Measurements from ENCODE around the gene PIEZO1. TPM values are rescaled to one million over a fixed set of nuclear protein-coding genes. Genes with fewer than 3 reads are reported as not detected.

PIEZO1 gene
- total and polyA plus RNA-seq, 2 donors (not counting 1 experiment from before 2014, with no cell fraction given) = 94.5 to 313 TPM

DNA sequence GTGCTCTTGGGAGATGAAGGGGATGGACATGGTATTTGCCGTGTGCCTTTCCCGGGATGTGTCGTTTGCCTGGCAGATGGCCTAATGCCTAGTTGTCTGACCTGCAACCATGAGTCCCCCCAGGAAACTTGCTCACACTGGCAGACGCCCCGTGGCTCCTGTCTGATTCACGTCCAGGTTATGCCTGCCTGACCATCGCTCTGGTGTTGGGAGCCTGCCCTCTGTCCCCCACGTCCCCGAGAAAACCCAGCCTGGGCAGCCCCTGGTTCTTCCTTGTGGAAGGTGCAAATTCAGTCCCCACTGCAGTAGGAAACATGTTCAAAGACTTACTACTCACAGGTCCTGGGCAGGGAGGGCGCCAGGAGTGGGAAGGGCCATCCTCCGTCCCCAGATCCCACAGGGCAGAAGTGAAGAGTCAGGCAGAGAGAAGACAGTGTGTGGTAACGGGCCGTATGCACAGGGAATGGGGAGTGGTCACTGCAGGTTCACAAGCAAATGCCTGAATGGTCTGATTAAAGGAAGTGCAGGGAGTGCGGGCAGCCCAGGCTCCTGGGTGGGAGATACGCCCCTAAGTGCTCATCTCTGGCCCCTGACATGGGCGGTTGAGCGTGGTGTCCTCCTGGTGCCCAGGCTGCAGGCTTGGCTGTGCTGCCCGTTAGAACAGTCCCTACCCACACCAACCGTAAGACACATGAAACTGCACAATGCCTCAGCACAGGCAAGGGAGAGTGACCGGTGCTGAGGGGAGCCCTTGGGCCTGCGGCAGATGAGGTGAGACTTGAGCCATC, 94.5 kb downstream of the PIEZO1 start:
- Histone ChIP-seq H3K4me1 (ENCODE audit: control insufficient read depth, extremely low read depth, insufficient read depth, low read length) (peaks cover 3% of the 10 kb centered on the region), H3K9ac (ENCODE audit: insufficient read depth, low read length) (no peak overlapping the region), H3K36me3 (ENCODE audit: control insufficient read depth, insufficient read depth, low read length) (no peaks in the 10 kb centered on the region), H3K4me2 (ENCODE audit: extremely low read depth, insufficient read depth, low read length) (no peak overlapping the region), H3K27ac (ENCODE audit: insufficient read depth, low read length) (no peak overlapping the region), H4K20me1 (ENCODE audit: control insufficient read depth, extremely low read depth, insufficient read depth, low read length) (no peaks in the 10 kb centered on the region), H2AFZ (ENCODE audit: low read length) (no peak overlapping the region), H3K27me3 (ENCODE audit: control insufficient read depth, insufficient read depth, low read length) (peaks cover 9% of the 10 kb centered on the region), H3K79me2 (ENCODE audit: control insufficient read depth, insufficient read depth, low read length) (no peaks in the 10 kb centered on the region), H3K4me3 (replicated peaks in 1 of 4; ENCODE audit: control extremely low read depth in 1 of 4, insufficient read depth in 1 of 4, low read depth in 3 of 4, low read length in 4 of 4) (no peak overlapping the region), H3K9me3 (ENCODE audit: control insufficient read depth, insufficient read depth, low read depth, low read length) (no peaks in the 10 kb centered on the region)
- DNase-seq (ENCODE audit: low read depth in 2 of 2) = no peak
- TF ChIP-seq CTCF (conservative IDR thresholded peaks at IDR 0.05 in 1 of 2, IDR thresholded peaks at IDR 0.05 in 1 of 2; ENCODE audit: low read depth in 1 of 2, low read length in 2 of 2) (no peak), EZH2 (IDR thresholded peaks at IDR 0.05; ENCODE audit: low read length, missing control alignments) (no peak)

DNA sequence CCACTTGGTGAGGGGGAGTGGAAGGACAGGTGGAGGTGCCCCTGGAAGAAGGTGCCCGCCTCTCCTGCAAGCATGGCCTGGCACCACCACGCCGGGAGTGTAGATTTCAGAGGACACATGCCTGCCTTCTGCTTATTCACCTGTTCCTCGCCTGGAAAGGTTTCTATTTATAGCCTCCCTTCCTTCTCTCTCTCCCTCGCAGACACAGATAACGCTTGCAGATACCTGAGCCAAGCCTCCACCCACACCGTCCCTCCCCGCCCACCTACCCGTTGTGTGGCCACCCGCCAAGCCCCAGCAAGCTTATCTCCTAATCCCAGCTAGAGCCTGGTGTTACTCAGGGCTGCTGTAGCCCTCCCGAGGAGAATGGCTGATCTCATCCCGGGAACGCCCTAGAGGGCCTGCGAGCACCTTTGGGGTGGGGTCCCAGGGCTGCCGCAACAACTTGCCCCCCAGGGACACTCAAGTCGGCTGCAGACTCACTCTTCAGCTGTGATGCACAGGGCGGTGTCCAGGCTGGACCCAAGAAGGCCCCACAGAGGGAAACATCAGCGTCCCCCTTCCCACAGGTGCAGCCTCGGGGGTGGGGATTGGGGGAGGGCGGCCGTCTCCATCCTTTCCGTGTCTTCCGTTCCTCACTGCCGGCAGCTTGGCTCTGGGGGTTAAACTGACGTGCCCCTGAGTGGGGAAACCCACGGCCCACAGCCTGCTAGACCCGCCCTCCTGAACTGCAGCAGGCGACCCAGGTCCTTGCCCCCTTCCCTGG, 96.8 kb downstream of the PIEZO1 start:
- Histone ChIP-seq H2AFZ (ENCODE audit: low read length) (no peak overlapping the region), H4K20me1 (ENCODE audit: control insufficient read depth, extremely low read depth, insufficient read depth, low read length) (no peaks in the 10 kb centered on the region), H3K9ac (ENCODE audit: insufficient read depth, low read length) (no peak overlapping the region), H3K27me3 (ENCODE audit: control insufficient read depth, insufficient read depth, low read length) (peaks cover 9% of the 10 kb centered on the region), H3K79me2 (ENCODE audit: control insufficient read depth, insufficient read depth, low read length) (no peaks in the 10 kb centered on the region), H3K4me2 (ENCODE audit: extremely low read depth, insufficient read depth, low read length) (no peak overlapping the region), H3K9me3 (ENCODE audit: control insufficient read depth, insufficient read depth, low read depth, low read length) (no peaks in the 10 kb centered on the region), H3K36me3 (ENCODE audit: control insufficient read depth, insufficient read depth, low read length) (no peaks in the 10 kb centered on the region), H3K27ac (ENCODE audit: insufficient read depth, low read length) (no peak overlapping the region), H3K4me3 (replicated peaks in 1 of 4; ENCODE audit: control extremely low read depth in 1 of 4, insufficient read depth in 1 of 4, low read depth in 3 of 4, low read length in 4 of 4) (no peak overlapping the region), H3K4me1 (ENCODE audit: control insufficient read depth, extremely low read depth, insufficient read depth, low read length) (peaks cover 10% of the 10 kb centered on the region)
- DNase-seq (ENCODE audit: low read depth in 2 of 2) = peak in 1 of 2 donors; percentile 20
- no peak for TF ChIP-seq EZH2 (IDR thresholded peaks at IDR 0.05; ENCODE audit: low read length, missing control alignments)
- TF ChIP-seq CTCF (conservative IDR thresholded peaks at IDR 0.05 in 1 of 2, IDR thresholded peaks at IDR 0.05 in 1 of 2; ENCODE audit: low read depth in 1 of 2, low read length in 2 of 2) = no peak

GRCh38 chr16:88687676-88688012, 97.4 kb downstream of the PIEZO1 start:
- Histone ChIP-seq H3K4me1 (ENCODE audit: control insufficient read depth, extremely low read depth, insufficient read depth, low read length) (peaks cover 10% of the 10 kb centered on the region), H3K4me2 (ENCODE audit: extremely low read depth, insufficient read depth, low read length) (no peak overlapping the region), H3K27ac (ENCODE audit: insufficient read depth, low read length) (no peak overlapping the region), H3K9me3 (ENCODE audit: control insufficient read depth, insufficient read depth, low read depth, low read length) (no peaks in the 10 kb centered on the region), H3K27me3 (ENCODE audit: control insufficient read depth, insufficient read depth, low read length) (peaks cover 9% of the 10 kb centered on the region), H3K4me3 (replicated peaks in 1 of 4; ENCODE audit: control extremely low read depth in 1 of 4, insufficient read depth in 1 of 4, low read depth in 3 of 4, low read length in 4 of 4) (no peak overlapping the region), H3K9ac (ENCODE audit: insufficient read depth, low read length) (no peak overlapping the region), H2AFZ (ENCODE audit: low read length) (no peak overlapping the region), H3K36me3 (ENCODE audit: control insufficient read depth, insufficient read depth, low read length) (no peaks in the 10 kb centered on the region), H4K20me1 (ENCODE audit: control insufficient read depth, extremely low read depth, insufficient read depth, low read length) (no peaks in the 10 kb centered on the region), H3K79me2 (ENCODE audit: control insufficient read depth, insufficient read depth, low read length) (no peaks in the 10 kb centered on the region)
- TF ChIP-seq CTCF (conservative IDR thresholded peaks at IDR 0.05 in 1 of 2, IDR thresholded peaks at IDR 0.05 in 1 of 2; ENCODE audit: low read depth in 1 of 2, low read length in 2 of 2) = no peak
- TF ChIP-seq EZH2 (IDR thresholded peaks at IDR 0.05; ENCODE audit: low read length, missing control alignments) = no peak
- no peak for DNase-seq (ENCODE audit: low read depth in 2 of 2)

Measured in fibroblast of lung (primary cell).